K562 (cell line): ENCODE measurements around the gene STS. TPM values are rescaled to one million over a fixed set of nuclear protein-coding genes. Genes with fewer than 3 reads are reported as not detected.
A peak's percentile ranks its signal among the peaks of the same experiment; 100 is the strongest.

Source experiments
- ATAC-seq: fragments of 200-7000 bp; cut with Tn5 transposase; 3 replicates; pipeline ENCODE4 v1.9.1; 2020; ENCODE audit warnings: moderate library complexity
- BruUV-seq: library from RNA; stranded (reverse); fragments of 400-500 nt; replicated peaks from 2 replicates; lab custom pipeline; 2021; lab: Mats Ljungman, UMichigan
- CTCF ChIA-PET: fragments of 300-600 bp; formaldehyde crosslinking; extraction: SDS; loops from one replicate; lab custom pipeline; 2021; ENCODE audit warnings: low intra/inter-chr PET ratio; lab: Yijun Ruan, JAX
- POLR2A ChIA-PET: fragments of 300-600, 350-650 bp; sonication (Branson Sonifier 250); formaldehyde crosslinking; extraction: SDS; loops from one replicate; lab custom pipeline; 2021; ENCODE audit warnings: antibody characterized with exemption, inconsistent platforms; lab: Yijun Ruan, JAX
- DNase-seq, 4 experiments: peaks; one replicate each; pipeline versions ENCODE4 v3.0.0 to v3.0.0-alpha.2; 2011 to 2018; ENCODE audit warnings: low spot score in 3 of 4, mixed read lengths in 3 of 4; ENCODE audit errors: extremely low read depth in 1 of 4
- FAIRE-seq: peaks from 2 replicates; lab custom pipeline; 2011; peaks lifted over from hg19 to GRCh38; lab: Jason Lieb, UNC
- H2AFZ ChIP-seq: 2 replicates; pipeline ENCODE4 v1.6.0; 2011; ENCODE audit warnings: low read depth, low read length, control low read depth, inconsistent platforms
- H3K27ac ChIP-seq: fragments of 200-600 bp; 3 replicates; pipeline ENCODE4 v1.8.0; 2011; ENCODE audit warnings: low read depth, mild to moderate bottlenecking, control low read depth, inconsistent platforms, low read length, moderate library complexity, mixed read lengths; ENCODE audit errors: extremely low read depth
- H3K27me3 ChIP-seq, 2 experiments: fragments of 300-600 bp in 1 of 2; 2 replicates in 1 of 2; 3 replicates in 1 of 2; pipeline versions ENCODE4 v1.6.0 to v1.8.0; 2011; ENCODE audit warnings: inconsistent platforms in 2 of 2, low read length in 2 of 2, mild to moderate bottlenecking in 1 of 2, mixed read lengths in 1 of 2, moderate library complexity in 1 of 2; ENCODE audit not compliant: control insufficient read depth in 2 of 2, insufficient read depth in 2 of 2
- H3K36me3 ChIP-seq: fragments of 300-600 bp; 3 replicates; pipeline ENCODE4 v1.8.0; 2011; ENCODE audit warnings: mild to moderate bottlenecking, low read length, inconsistent platforms; ENCODE audit not compliant: control insufficient read depth, insufficient read depth
- H3K4me1 ChIP-seq, 2 experiments: fragments of 200-600 bp in 1 of 2; replicated peaks in 1 of 2; 2 replicates in 1 of 2; 3 replicates in 1 of 2; pipeline versions ENCODE4 v1.5.1 to v1.8.0; 2011; ENCODE audit warnings: inconsistent platforms in 2 of 2, low read length in 2 of 2, mild to moderate bottlenecking in 1 of 2, mixed read lengths in 1 of 2, moderate library complexity in 1 of 2; ENCODE audit not compliant: control insufficient read depth in 2 of 2, insufficient read depth in 2 of 2
- H3K4me2 ChIP-seq: 2 replicates; pipeline ENCODE4 v1.6.1; 2011; ENCODE audit warnings: low read length, control low read depth, inconsistent platforms, mixed read lengths; ENCODE audit not compliant: insufficient read depth
- H3K4me3 ChIP-seq: fragments of 200-600 bp; sonication (generic), shearing (Covaris generic); 2 replicates; pipeline ENCODE4 v1.5.1; 2016; ENCODE audit warnings: control low read depth, inconsistent platforms
- H3K79me2 ChIP-seq: fragments of 200-600 bp; 3 replicates; pipeline ENCODE4 v1.8.0; 2011; ENCODE audit warnings: low read length, inconsistent platforms; ENCODE audit not compliant: control insufficient read depth, insufficient read depth
- H3K9ac ChIP-seq, 2 experiments: 2 replicates each; pipeline versions ENCODE4 v1.6.0 to v1.6.1; 2011; ENCODE audit warnings: low read depth in 2 of 2, low read length in 2 of 2, control low read depth in 1 of 2, inconsistent platforms in 1 of 2, mild to moderate bottlenecking in 1 of 2, mixed read lengths in 1 of 2; ENCODE audit not compliant: insufficient read depth in 1 of 2
- H3K9me1 ChIP-seq: one replicate; pipeline ENCODE4 v1.6.0; 2011; ENCODE audit warnings: inconsistent platforms, mild to moderate bottlenecking, low read length, moderate library complexity; ENCODE audit not compliant: control insufficient read depth, insufficient read depth
- H3K9me3 ChIP-seq: replicated peaks from 2 replicates; pipeline ENCODE4 v1.5.1; 2011; ENCODE audit warnings: low read depth, low read length, inconsistent platforms; ENCODE audit not compliant: control insufficient read depth, insufficient read depth
- H4K20me1 ChIP-seq: replicated peaks from 2 replicates; pipeline ENCODE4 v1.6.1; 2011; ENCODE audit warnings: low read length, inconsistent platforms, mixed read lengths; ENCODE audit not compliant: control insufficient read depth, insufficient read depth
- ADNP ChIP-seq: fragments of 200-800 bp; sonication (Bioruptor generic); IDR thresholded peaks from 2 replicates; pipeline ENCODE4 v1.6.1; 2016; ENCODE audit warnings: missing genetic modification characterization, missing compliant biosample characterization
- BCOR ChIP-seq: fragments of 450-650 bp; IDR thresholded peaks from 2 replicates; pipeline ENCODE4 v1.6.1; 2016
- CCNT2 ChIP-seq: IDR thresholded peaks from 2 replicates; pipeline ENCODE4 v1.6.1; 2011; ENCODE audit warnings: borderline replicate concordance, low read depth, mild to moderate bottlenecking, moderate library complexity, mixed read lengths, low read length; ENCODE audit not compliant: insufficient read length; ENCODE audit errors: extremely low read depth
- GABPB1 ChIP-seq: sonication (generic); formaldehyde crosslinking; IDR thresholded peaks from 2 replicates; pipeline ENCODE4 v1.8.0; 2022; ENCODE audit warnings: mild to moderate bottlenecking, missing genetic modification reagents
- HDAC2 ChIP-seq: fragments of 450-650 bp; IDR thresholded peaks from 2 replicates; pipeline ENCODE4 v1.6.1; 2016; ENCODE audit warnings: mild to moderate bottlenecking
- KDM1A ChIP-seq, 2 experiments: fragments of 450-650 bp; IDR thresholded peaks; 2 replicates each; pipeline ENCODE4 v1.6.1; 2016; ENCODE audit warnings: mild to moderate bottlenecking in 2 of 2
- RBM25 ChIP-seq: fragments of 200-400 bp; formaldehyde crosslinking; IDR thresholded peaks from 2 replicates; pipeline ENCODE4 v1.6.1; 2018; ENCODE audit warnings: low read length, low read depth, moderate library complexity; ENCODE audit not compliant: severe bottlenecking
- RCOR1 ChIP-seq, 2 experiments: IDR thresholded peaks; 2 replicates each; pipeline ENCODE4 v1.6.1; 2012; ENCODE audit warnings: low read depth in 2 of 2, low read length in 2 of 2, borderline replicate concordance in 1 of 2, improper control_type of control experiment in 1 of 2
- SMARCA5 ChIP-seq: fragments of 450-650 bp; IDR thresholded peaks from 2 replicates; pipeline ENCODE4 v1.6.1; 2016
- ZFP36 ChIP-seq: fragments of 150-350 bp; IDR thresholded peaks from 2 replicates; pipeline ENCODE4 v1.6.1; 2018; ENCODE audit warnings: low read length, low read depth; ENCODE audit not compliant: partially characterized antibody
- ZFPM2 ChIP-seq: fragments of 250-450 bp; sonication (Bioruptor Pico); IDR thresholded peaks from 2 replicates; pipeline ENCODE4 v1.5.1; 2022; ENCODE audit warnings: mild to moderate bottlenecking
- ZNF239 ChIP-seq: fragments of 250-450 bp; sonication (Bioruptor Pico); IDR thresholded peaks from 2 replicates; pipeline ENCODE4 v1.4.0; 2020; ENCODE audit warnings: mild to moderate bottlenecking
- ZNF384 ChIP-seq: IDR thresholded peaks from 2 replicates; pipeline ENCODE4 v1.6.1; 2012; ENCODE audit warnings: low read depth, low read length, improper control_type of control experiment
- WGBS: fragments of 100-300 bp; shearing (Covaris generic); methylation state at CpG from one replicate; pipeline ENCODE4 v1.1.6; 2016; ENCODE audit warnings: low coverage, mixed read lengths; ENCODE audit not compliant: insufficient coverage; ENCODE audit errors: missing lambda C conversion rate; 5-methylcytosine and 5-hydroxymethylcytosine counted together
- in situ Hi-C: fragments of 300-500 bp; cut with MboI; formaldehyde crosslinking; loops from 4 replicates; pipeline ENCODE4 v1.15.0; 2018; ENCODE audit warnings: inconsistent platforms, mixed read lengths
- intact Hi-C: fragments of 100-400 bp; cut with micrococcal nuclease; formaldehyde crosslinking; loops from 2 replicates; pipeline ENCODE4 v1.14.2; 2022
- polyA plus RNA-seq, 8 experiments: library from polyadenylated mRNA; depleted of rRNA in 4 of 8; stranded (reverse) in 5 of 8; unstranded in 3 of 8; fragments of >200 nt; fragmentation: Nextera tagmentation in 2 of 8; fragmentation: Illumina TruSeq in 1 of 8; extraction: Ambion mirVana in 2 of 8; extraction: Trizol in 1 of 8; gene quantifications; 2 replicates each; pipeline versions ENCODE4 v1.2.1 to v1.2.3, GENCODE V29; 2011 to 2014; ENCODE audit warnings: inconsistent platforms in 1 of 8, missing spikeins in 1 of 8
- total RNA-seq, 7 experiments: library from RNA; depleted of rRNA in 6 of 7; stranded (reverse); fragments of >200 nt in 6 of 7; fragmentation: Illumina TruSeq in 2 of 7; extraction: Trizol in 2 of 7; gene quantifications; 2 replicates each; pipeline versions ENCODE4 v1.2.1 to v1.2.3, GENCODE V29; 2011 to 2021; ENCODE audit warnings: low replicate concordance in 1 of 7
- TF ChIP-seq, protein P1 (sequence below): fragments of 250-450 bp; sonication (Bioruptor Pico); IDR thresholded peaks from 2 replicates; pipeline ENCODE4 v1.9.0; 2021; ENCODE audit warnings: mild to moderate bottlenecking
- TF ChIP-seq, protein P2 (sequence below): IDR thresholded peaks from 2 replicates; pipeline ENCODE4 v1.6.1; 2014; ENCODE audit warnings: antibody characterized with exemption
- TF ChIP-seq, protein P3 (sequence below): sonication (generic); formaldehyde crosslinking; IDR thresholded peaks from 2 replicates; pipeline ENCODE4 v1.8.0; 2022; ENCODE audit warnings: missing genetic modification reagents, mild to moderate bottlenecking, moderate library complexity, borderline replicate concordance

STS gene
- total and polyA plus RNA-seq, 9 of the 15 experiments (the other 6 are each of a cell fraction or from before 2014, with no cell fraction given), result 0.14 to 1.3 (median 0.63) TPM

DNA sequence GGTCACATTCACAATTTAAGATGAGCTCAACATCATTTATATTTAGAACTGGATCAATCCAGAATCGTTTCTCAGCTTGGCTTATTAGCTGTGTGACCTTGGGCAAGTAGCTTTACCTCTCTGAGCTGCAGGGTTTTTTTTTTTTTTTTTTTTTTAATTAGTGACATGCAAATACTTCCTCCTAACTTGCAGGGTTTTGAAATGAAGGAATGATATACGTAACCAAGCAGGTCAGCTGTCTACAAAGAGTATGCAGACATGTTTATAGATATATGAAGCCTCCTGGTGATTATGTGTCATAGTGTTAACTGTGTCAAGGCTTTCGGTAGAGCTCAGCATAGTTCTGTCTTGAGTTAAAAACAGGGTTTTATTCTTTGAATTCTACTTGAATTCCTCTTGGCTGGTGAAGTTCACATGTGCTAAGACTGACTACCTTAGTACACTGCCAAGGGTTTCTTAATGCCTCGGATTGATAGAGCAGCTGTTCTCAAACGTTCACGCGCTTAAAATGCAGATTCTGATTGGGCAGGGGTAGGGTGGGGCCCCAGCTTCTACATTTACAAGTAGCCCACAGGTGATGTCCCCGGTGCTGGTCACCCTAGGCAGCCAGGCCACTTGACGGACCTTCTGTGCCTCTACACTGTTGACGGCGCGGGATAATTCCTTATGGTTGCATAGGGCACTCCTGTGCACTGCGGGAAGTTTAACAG lies 654 bp upstream of the STS start:
- ATAC-seq (peak; percentile 53), DNase-seq (peak; percentile 30 to 43 (median 38)), FAIRE-seq (peak; percentile 65)
- H3K36me3 ChIP-seq, result peaks cover 3% of the 10 kb centered on the region; the same call in 1 of the 3 replicates
- H3K9ac ChIP-seq, result peak overlapping the region; percentile 76 to 97
- POLR2A ChIA-PET, result interaction anchor here (1.4 kb wide), 1 partner anchor 14 kb away, joined by 5 read pairs; no protein-coding TSS in a partner anchor
- H3K27me3 ChIP-seq, result no peaks in the 10 kb centered on the region
- peak overlapping the region; percentile 71 for H3K4me3 ChIP-seq
- CTCF ChIA-PET, result no interaction called here
- H3K4me2 ChIP-seq, result peak overlapping the region; percentile 95
- peaks cover 10 to 17% of the 10 kb centered on the region in 2 experiments; a peak in 4 of 5 replicates for H3K4me1 ChIP-seq
- no peaks in the 10 kb centered on the region for H3K9me3 ChIP-seq
- in situ Hi-C loops (no loop called here), intact Hi-C loops (loop anchor here (10.0 kb wide), 1 partner anchor 778 kb away; the partner anchor contains the start of gene PNPLA4)
- H3K9me1 ChIP-seq, result no peaks in the 10 kb centered on the region
- peak overlapping the region; percentile 88 for H3K27ac ChIP-seq
- WGBS, result 4% methylated on average over 13 of the region's 13 CpGs
- BruUV-seq, result TSS peak; percentile 44
- H4K20me1 ChIP-seq, result 0 out of 2 replicates have a peak, but pooled peaks cover 3% of the 10 kb centered on the region
- peaks cover 51% of the 10 kb centered on the region for H3K79me2 ChIP-seq
- H2AFZ ChIP-seq, result peak overlapping the region; percentile 76
- TF ChIP-seq SMARCA5, result peak; percentile 93
- TF ChIP-seq KDM1A (IDR thresholded peaks at IDR 0.05), result peak; percentile 51 to 52
- TF ChIP-seq ZNF239 (CRISPR knock-in tag), result no peak
- peak; percentile 94 for TF ChIP-seq BCOR
- TF ChIP-seq RCOR1 (IDR thresholded peaks at IDR 0.05; ENCODE audit: borderline replicate concordance in 1 of 2, low read depth in 2 of 2, low read length in 2 of 2), result peak in 1 of 2 experiments; percentile 19; a peak in 1 of 4 replicates
- 0 out of 2 replicates have a peak, but pooled peaks have one; percentile 2 for TF ChIP-seq GABPB1
- TF ChIP-seq ZNF384, result peak; percentile 78
- TF ChIP-seq, protein P1, sequence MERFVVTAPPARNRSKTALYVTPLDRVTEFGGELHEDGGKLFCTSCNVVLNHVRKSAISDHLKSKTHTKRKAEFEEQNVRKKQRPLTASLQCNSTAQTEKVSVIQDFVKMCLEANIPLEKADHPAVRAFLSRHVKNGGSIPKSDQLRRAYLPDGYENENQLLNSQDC, result no peak
- TF ChIP-seq CCNT2, result no peak
- TF ChIP-seq, protein P2, sequence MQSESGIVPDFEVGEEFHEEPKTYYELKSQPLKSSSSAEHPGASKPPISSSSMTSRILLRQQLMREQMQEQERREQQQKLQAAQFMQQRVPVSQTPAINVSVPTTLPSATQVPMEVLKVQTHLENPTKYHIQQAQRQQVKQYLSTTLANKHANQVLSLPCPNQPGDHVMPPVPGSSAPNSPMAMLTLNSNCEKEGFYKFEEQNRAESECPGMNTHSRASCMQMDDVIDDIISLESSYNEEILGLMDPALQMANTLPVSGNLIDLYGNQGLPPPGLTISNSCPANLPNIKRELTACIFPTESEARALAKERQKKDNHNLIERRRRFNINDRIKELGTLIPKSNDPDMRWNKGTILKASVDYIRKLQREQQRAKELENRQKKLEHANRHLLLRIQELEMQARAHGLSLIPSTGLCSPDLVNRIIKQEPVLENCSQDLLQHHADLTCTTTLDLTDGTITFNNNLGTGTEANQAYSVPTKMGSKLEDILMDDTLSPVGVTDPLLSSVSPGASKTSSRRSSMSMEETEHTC, result no peak
- TF ChIP-seq ADNP, result 0 out of 2 replicates have a peak, but pooled peaks have one; percentile 47
- 0 out of 2 replicates have a peak, but pooled peaks have one; percentile 22 for TF ChIP-seq HDAC2
- no peak for TF ChIP-seq ZFPM2 (CRISPR knock-in tag)
- TF ChIP-seq, protein P3, sequence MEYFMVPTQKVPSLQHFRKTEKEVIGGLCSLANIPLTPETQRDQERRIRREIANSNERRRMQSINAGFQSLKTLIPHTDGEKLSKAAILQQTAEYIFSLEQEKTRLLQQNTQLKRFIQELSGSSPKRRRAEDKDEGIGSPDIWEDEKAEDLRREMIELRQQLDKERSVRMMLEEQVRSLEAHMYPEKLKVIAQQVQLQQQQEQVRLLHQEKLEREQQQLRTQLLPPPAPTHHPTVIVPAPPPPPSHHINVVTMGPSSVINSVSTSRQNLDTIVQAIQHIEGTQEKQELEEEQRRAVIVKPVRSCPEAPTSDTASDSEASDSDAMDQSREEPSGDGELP (CRISPR knock-in tag), result peak; percentile 47; the same call in 1 of the 2 replicates
- TF ChIP-seq RBM25, result peak; percentile 93
- peak; percentile 87 for TF ChIP-seq ZFP36
